NCI-H187 treated with DMSO at 0.1 percent for 48 hours (cell line): ENCODE data around the gene C1QTNF6.
A peak's percentile ranks its signal among the peaks of the same experiment; 100 is the strongest.
"Not testable (repeated sequence)": the region's sequence is repeated elsewhere in the genome, so short reads cannot be mapped to it uniquely, and the experiment has no call there.

Source experiments
- DNase-seq: peaks from one replicate; lab custom pipeline; 2025; lab: John Stamatoyannopoulos, UW

C1QTNF6 gene

DNA sequence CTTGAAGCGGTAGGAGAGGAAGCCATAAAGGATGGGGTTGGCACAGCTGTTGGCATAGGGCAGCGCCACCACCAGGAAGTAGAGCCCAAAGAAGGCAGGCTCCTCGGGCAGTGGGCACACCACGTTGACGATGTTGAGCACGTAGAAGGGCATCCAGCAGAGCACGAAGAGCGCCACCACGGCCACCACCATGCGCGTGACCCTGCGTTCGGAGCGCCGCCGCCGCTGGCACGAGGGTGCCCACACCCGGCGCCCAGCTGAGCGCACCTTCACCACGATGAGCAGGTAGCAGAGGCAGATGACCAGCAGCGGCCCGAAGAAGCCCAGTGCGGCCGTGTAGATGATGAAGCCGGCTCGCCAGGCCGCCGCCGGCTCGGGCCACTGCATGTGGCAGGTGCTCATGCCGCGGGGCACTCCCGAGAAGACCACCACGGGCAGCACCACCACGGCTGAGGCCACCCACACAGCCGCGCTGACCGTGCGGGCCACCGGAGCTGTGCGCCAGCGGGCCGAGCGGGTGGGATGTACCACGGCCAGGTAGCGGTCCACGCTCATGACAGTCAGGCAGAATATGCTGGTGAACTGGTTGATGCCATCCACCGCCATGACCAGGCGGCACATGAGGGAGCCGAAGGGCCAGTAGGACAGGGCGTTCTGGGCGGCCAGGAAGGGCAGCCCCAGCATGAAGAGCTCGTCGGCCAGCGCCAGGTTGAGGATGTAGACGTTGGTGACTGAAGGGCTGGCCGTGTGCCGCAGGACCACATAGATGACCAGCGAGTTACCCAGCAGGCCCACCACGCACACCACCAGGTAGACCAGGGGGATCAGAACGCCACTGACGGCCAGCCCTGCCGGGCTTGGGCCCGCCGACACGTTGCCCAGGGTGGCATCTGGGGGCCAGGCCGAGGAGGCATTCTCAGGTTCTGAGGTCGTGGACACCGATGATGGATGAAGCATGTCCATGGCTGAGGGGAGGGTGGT lies 19.1 kb upstream of the C1QTNF6 start:
- no peak for DNase-seq

GRCh38 chr22:37206118-37206840 lies 18.2 kb upstream of the C1QTNF6 start:
- DNase-seq, result no peak

DNA sequence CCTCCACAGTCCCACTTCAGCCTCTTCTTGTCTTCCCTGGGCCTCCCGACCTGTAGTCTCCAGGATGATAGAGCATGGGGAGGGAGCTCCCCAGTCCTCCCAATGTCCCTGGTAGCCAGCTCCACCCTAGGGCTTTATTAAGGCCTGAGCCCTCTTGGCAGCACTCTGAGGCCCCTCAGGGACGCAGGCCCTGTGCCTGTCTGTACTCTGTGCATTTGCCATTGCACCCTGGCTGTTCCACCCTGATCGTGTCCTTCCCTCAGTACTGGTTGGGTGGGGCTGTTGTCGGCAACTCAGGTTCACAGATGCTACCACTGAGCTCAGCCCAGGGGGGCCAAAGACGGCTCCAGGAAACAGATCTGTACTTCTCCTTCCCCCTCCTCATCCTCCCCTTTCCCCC lies 17.0 kb upstream of the C1QTNF6 start:
- no peak for DNase-seq

- no peak for DNase-seq
These were observed 16.1 kb upstream of the C1QTNF6 start for GRCh38 chr22:37204045-37204655.

DNA sequence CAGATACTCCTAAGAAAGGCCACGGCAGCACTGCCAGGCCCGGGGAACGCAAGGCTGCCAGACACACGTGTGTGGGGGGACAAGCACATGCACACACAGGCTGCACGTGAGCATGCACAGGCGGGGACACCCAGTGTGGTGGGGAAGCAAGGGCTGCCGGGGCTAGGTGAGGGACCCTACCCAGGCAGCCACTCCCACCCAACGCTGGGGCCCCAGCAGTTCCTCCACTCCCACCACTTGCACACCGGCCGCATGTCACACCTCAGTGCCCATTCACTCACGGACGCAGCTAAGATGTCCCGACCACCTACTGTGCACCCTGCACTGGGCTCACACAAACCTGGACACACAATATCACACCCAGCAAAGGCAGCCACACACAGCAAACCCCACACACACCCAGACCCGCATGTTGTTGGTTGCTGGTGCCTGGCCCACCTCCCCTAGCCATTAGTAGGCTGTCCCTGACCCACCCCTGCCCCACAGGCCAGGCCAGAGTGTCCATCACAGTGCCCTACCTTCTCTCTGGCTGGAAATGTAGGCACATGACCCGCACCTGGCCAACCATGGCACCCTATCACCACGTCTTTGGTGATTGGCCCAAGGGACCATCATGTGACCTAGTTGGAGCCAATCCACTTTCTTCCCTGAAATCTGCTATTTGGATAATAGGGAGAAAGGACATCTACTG lies 15.5 kb upstream of the C1QTNF6 start:
- DNase-seq, result no peak

DNA sequence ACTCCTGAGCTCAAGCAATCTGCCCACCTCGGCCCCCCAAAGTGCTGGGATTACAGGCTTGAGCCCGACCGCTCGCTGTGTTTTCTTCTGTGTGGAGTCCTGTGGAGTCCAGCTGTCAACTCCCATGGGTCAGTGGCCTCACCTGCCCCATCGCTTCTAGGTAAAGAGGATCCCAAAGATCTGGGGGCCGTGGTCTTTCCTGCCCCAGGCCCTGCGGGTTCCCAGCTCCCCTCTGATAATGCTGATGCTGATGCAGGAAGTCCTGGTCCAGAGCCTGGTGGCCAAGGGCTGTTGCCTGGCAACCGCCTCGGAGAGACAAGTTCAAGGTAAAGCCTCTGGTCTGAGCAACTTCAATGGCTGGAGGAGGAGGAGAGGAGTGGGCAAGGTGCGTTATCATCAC lies 14.7 kb upstream of the C1QTNF6 start:
- no peak for DNase-seq

DNA sequence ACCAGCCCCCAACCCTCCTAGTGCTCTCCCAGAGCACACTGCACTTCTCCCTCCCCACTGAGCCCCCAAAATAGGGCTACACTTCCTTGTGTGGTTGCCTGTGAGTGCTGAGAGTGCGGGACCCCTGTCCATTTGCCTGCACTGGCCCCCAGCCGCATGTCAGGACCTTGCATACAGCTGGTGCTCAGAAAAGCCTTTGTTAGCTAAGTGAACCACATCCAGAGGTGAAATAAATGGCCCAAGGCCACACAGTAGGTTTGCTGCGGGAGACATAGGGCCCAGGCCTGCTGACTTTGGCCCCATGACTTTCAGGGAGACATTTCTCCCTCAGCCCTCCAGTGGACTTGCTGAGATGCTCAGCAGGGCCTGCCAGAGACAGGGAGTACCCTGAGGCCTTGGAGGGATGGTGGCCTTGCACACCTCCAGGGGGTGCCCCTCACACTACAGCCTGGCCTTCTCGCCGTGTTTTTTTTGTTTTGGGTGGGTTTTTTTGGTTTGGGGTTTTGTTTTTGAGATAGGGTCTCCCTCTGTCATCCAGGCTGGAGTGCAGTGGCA lies 14.0 kb upstream of the C1QTNF6 start:
- no peak for DNase-seq

- not testable (repeated sequence) for DNase-seq
These were observed 13.4 kb upstream of the C1QTNF6 start for GRCh38 chr22:37201443-37201820.

- DNase-seq, result no peak
These were observed 11.7 kb upstream of the C1QTNF6 start for GRCh38 chr22:37199760-37200108.

GRCh38 chr22:37199103-37199759 lies 11.2 kb upstream of the C1QTNF6 start:
- DNase-seq, result peak; percentile 37

DNA sequence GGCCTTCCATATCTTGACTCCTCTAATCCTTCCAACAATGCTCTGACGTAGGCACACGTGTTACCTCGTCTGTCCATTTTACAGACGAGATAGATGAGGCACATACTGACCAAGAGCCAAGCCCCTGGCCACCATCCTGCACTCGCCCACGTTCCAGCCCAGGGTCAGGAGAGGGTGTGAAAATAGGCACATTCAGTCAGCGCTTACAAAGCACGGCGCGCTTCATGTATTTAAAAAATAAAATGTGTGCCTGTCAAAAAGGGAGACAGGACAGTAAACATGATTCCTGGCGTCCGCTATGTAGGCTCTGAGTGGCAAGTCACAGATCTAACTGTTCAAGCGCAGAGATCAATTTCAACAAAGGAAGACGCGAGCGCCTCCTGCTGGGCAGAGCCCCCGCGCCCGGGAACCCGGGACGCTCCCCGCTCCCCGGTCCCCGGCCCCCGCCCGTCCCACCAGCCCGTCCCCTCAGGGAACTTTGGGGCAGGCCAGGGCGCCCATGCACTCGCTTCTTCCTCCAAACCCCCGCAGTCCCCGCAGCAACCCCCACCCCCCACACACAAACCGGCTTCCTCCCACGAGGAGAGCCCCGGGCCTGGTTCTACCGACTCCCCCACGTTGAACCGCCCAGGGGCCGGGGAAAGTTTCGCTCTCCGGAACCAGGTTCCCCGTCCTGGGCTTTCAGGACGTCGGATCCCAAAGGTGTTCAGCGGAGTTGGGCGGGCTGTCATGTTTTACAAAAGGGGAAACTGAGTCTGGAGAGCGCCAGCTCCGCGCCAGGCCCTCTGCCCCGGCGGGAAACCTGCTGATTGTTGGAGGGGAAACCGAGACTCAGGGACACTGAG lies 10.4 kb upstream of the C1QTNF6 start:
- no peak for DNase-seq

DNA sequence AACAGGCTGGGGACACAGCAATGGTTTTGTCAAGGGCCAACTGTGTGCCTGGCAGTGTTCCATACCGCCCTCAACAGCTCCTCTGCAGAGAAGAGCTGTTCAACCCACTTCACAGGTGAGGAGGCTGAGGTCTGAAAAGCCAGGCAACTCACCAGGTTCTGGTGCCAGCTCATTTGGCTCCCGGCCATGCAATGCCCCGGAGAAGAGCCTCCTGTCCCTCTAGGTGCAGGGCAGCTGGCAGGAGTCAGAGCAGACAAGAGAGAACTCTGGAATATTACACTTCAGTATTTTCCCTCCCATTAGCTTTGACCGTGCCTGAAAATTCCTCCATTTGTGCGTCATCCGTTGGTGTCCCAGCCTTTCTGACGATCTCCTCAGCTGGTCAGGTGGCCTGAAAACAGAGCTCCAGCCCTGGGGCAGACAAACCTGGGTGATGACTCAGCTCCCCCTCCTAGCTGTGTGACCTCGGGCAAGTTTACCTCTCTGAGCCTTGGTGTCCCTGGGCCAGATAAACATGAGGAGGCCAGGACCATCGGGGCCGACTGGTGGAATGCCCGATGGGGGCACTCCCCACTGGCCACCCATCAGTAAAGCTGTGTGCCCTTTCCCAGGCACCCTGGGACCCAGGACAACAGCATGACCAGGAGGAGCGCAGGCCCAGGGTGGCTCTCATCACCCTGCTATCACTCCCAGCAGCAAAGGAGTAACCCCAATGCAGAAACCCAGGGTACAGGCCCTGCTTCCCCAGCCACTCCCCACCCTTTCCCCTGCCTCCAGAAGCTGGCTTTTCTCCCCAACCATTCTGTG lies 9.6 kb upstream of the C1QTNF6 start:
- no peak for DNase-seq

GRCh38 chr22:37196539-37197450 lies 8.7 kb upstream of the C1QTNF6 start:
- no peak for DNase-seq

DNA sequence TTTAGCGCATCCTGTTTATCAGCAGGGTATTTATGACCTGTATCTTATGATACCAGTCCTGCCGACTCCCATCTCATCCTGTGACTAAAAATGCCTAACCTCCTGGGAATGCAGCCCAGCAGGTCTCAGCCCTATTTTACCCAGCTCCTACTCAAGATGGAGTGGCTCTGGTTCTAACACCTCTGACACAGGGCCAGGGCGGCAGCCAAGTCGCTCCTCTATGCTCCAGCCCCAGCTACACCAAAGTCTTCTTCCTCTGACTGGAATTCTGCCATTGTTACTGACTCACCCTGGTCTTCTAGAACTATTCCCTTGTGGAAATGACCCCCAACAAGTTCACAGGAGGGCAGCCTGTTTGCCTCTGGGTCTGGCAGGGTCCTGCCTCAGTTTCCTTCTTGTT lies 7.9 kb upstream of the C1QTNF6 start:
- DNase-seq, result no peak

DNA sequence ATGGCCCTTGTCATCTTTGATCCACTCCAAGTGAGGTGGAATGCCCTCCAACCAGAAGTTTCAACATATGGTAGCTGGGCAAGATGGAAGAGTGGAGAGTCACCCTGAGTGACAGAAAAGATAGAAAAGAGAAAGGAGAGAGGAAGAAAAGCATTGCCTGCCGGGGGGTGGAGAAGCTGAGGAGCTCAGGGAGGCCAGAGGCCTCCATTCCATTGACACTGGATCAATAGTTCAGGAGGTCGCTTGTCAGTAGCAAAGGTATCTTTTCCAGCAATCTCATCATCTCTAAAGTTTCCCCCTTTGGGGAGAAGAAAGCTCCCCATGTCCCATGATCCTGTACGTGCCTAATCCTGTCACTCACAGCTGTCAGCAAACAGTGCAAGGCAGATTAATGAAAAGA lies 6.7 kb upstream of the C1QTNF6 start:
- DNase-seq, result no peak

- DNase-seq, result no peak
These were observed 5.7 kb upstream of the C1QTNF6 start for GRCh38 chr22:37193629-37194191.

- no peak for DNase-seq
These were observed 4.7 kb upstream of the C1QTNF6 start for GRCh38 chr22:37192741-37193140.

- DNase-seq, result no peak
These were observed 4.2 kb upstream of the C1QTNF6 start for GRCh38 chr22:37192204-37192603.
